ENCODE data around the gene SERGEF. TPM values are rescaled to one million over a fixed set of nuclear protein-coding genes. Genes with fewer than 3 reads are reported as not detected.

The SERGEF gene
- total RNA-seq, 1 experiment from 2014 or later: 47.0 TPM

GRCh38 chr11:17922416-17922788, 90.4 kb downstream of the SERGEF start:
- no peaks in the 10 kb centered on the region for H3K27me3 ChIP-seq (ENCODE audit: low read length)
- no peaks in the 10 kb centered on the region for H3K36me3 ChIP-seq (ENCODE audit: insufficient read depth, low read length)
- H3K9me2 ChIP-seq (replicated peaks; ENCODE audit: insufficient read depth, low read length): no peaks in the 10 kb centered on the region
- H3K4me1 ChIP-seq (ENCODE audit: low read length): peaks cover 28% of the 10 kb centered on the region
- no peak overlapping the region for H3K4me3 ChIP-seq (ENCODE audit: low read length)
- no peak overlapping the region for H3K9ac ChIP-seq (ENCODE audit: low read length)
- H3K27ac ChIP-seq (ENCODE audit: low read length): no peak overlapping the region
- no peak overlapping the region for H3K4me2 ChIP-seq (ENCODE audit: low read depth, low read length, poor library complexity, severe bottlenecking)
- peaks cover 4% of the 10 kb centered on the region; the same call in 1 of the 2 replicates for H3K79me2 ChIP-seq (ENCODE audit: low read length)
- DNase-seq: no peak
- H2AFZ ChIP-seq (ENCODE audit: low read length): no peak overlapping the region
- H3K9me3 ChIP-seq (ENCODE audit: low read length): no peaks in the 10 kb centered on the region
- no peaks in the 10 kb centered on the region for H4K20me1 ChIP-seq (ENCODE audit: insufficient read depth, low read depth, low read length)

GRCh38 chr11:17921659-17922415, 91.0 kb downstream of the SERGEF start:
- Histone ChIP-seq H3K27me3 (ENCODE audit: low read length) (no peaks in the 10 kb centered on the region), H3K9ac (ENCODE audit: low read length) (no peak overlapping the region), H3K4me3 (ENCODE audit: low read length) (no peak overlapping the region), H3K79me2 (ENCODE audit: low read length) (peaks cover 4% of the 10 kb centered on the region; the same call in 1 of the 2 replicates), H3K4me1 (ENCODE audit: low read length) (peaks cover 28% of the 10 kb centered on the region), H3K9me2 (replicated peaks; ENCODE audit: insufficient read depth, low read length) (no peaks in the 10 kb centered on the region), H3K36me3 (ENCODE audit: insufficient read depth, low read length) (no peaks in the 10 kb centered on the region), H3K9me3 (ENCODE audit: low read length) (no peaks in the 10 kb centered on the region), H2AFZ (ENCODE audit: low read length) (no peak overlapping the region), H3K27ac (ENCODE audit: low read length) (no peak overlapping the region), H4K20me1 (ENCODE audit: insufficient read depth, low read depth, low read length) (no peaks in the 10 kb centered on the region), H3K4me2 (ENCODE audit: low read depth, low read length, poor library complexity, severe bottlenecking) (no peak overlapping the region)
- DNase-seq: no peak

- no peaks in the 10 kb centered on the region for H3K27me3 ChIP-seq (ENCODE audit: low read length)
- no peak overlapping the region for H3K4me2 ChIP-seq (ENCODE audit: low read depth, low read length, poor library complexity, severe bottlenecking)
- no peaks in the 10 kb centered on the region for H3K36me3 ChIP-seq (ENCODE audit: insufficient read depth, low read length)
- no peaks in the 10 kb centered on the region for H3K9me2 ChIP-seq (replicated peaks; ENCODE audit: insufficient read depth, low read length)
- no peaks in the 10 kb centered on the region for H3K9me3 ChIP-seq (ENCODE audit: low read length)
- no peak overlapping the region for H3K9ac ChIP-seq (ENCODE audit: low read length)
- peaks cover 24% of the 10 kb centered on the region for H3K4me1 ChIP-seq (ENCODE audit: low read length)
- H4K20me1 ChIP-seq (ENCODE audit: insufficient read depth, low read depth, low read length): no peaks in the 10 kb centered on the region
- H3K4me3 ChIP-seq (ENCODE audit: low read length): no peak overlapping the region
- peaks cover 4% of the 10 kb centered on the region; the same call in 1 of the 2 replicates for H3K79me2 ChIP-seq (ENCODE audit: low read length)
- no peak overlapping the region for H3K27ac ChIP-seq (ENCODE audit: low read length)
- no peak overlapping the region for H2AFZ ChIP-seq (ENCODE audit: low read length)
- no peak for DNase-seq
Observed at GRCh38 chr11:17918049-17918605, 94.7 kb downstream of the SERGEF start.

GRCh38 chr11:17917556-17917955, 95.3 kb downstream of the SERGEF start:
- Histone ChIP-seq H3K27ac (ENCODE audit: low read length) (no peak overlapping the region), H3K4me3 (ENCODE audit: low read length) (no peak overlapping the region), H2AFZ (ENCODE audit: low read length) (no peak overlapping the region), H3K36me3 (ENCODE audit: insufficient read depth, low read length) (no peaks in the 10 kb centered on the region), H3K4me2 (ENCODE audit: low read depth, low read length, poor library complexity, severe bottlenecking) (no peak overlapping the region), H3K4me1 (ENCODE audit: low read length) (peaks cover 19% of the 10 kb centered on the region), H3K27me3 (ENCODE audit: low read length) (no peaks in the 10 kb centered on the region), H3K9me2 (replicated peaks; ENCODE audit: insufficient read depth, low read length) (no peaks in the 10 kb centered on the region), H3K9ac (ENCODE audit: low read length) (no peak overlapping the region), H3K79me2 (ENCODE audit: low read length) (peaks cover 4% of the 10 kb centered on the region; the same call in 1 of the 2 replicates), H3K9me3 (ENCODE audit: low read length) (no peaks in the 10 kb centered on the region), H4K20me1 (ENCODE audit: insufficient read depth, low read depth, low read length) (no peaks in the 10 kb centered on the region)
- no peak for DNase-seq

- no peak for DNase-seq
- H3K4me1 ChIP-seq (ENCODE audit: low read length): peaks cover 5% of the 10 kb centered on the region
- no peak overlapping the region for H3K27ac ChIP-seq (ENCODE audit: low read length)
- no peak overlapping the region for H3K9ac ChIP-seq (ENCODE audit: low read length)
- H3K27me3 ChIP-seq (ENCODE audit: low read length): no peaks in the 10 kb centered on the region
- no peak overlapping the region for H3K4me3 ChIP-seq (ENCODE audit: low read length)
- H3K9me3 ChIP-seq (ENCODE audit: low read length): no peaks in the 10 kb centered on the region
- no peaks in the 10 kb centered on the region for H3K79me2 ChIP-seq (ENCODE audit: low read length)
- no peak overlapping the region for H2AFZ ChIP-seq (ENCODE audit: low read length)
- no peak overlapping the region for H3K4me2 ChIP-seq (ENCODE audit: low read depth, low read length, poor library complexity, severe bottlenecking)
- no peaks in the 10 kb centered on the region for H4K20me1 ChIP-seq (ENCODE audit: insufficient read depth, low read depth, low read length)
- no peaks in the 10 kb centered on the region for H3K36me3 ChIP-seq (ENCODE audit: insufficient read depth, low read length)
- no peaks in the 10 kb centered on the region for H3K9me2 ChIP-seq (replicated peaks; ENCODE audit: insufficient read depth, low read length)
Observed at GRCh38 chr11:17915500-17916143, 97.2 kb downstream of the SERGEF start.

- Histone ChIP-seq H3K9ac (ENCODE audit: low read length) (no peak overlapping the region), H3K4me3 (ENCODE audit: low read length) (no peak overlapping the region), H3K9me2 (replicated peaks; ENCODE audit: insufficient read depth, low read length) (no peaks in the 10 kb centered on the region), H3K4me2 (ENCODE audit: low read depth, low read length, poor library complexity, severe bottlenecking) (no peak overlapping the region), H3K36me3 (ENCODE audit: insufficient read depth, low read length) (no peaks in the 10 kb centered on the region), H2AFZ (ENCODE audit: low read length) (no peak overlapping the region), H3K4me1 (ENCODE audit: low read length) (peaks cover 5% of the 10 kb centered on the region), H3K79me2 (ENCODE audit: low read length) (no peaks in the 10 kb centered on the region), H3K27ac (ENCODE audit: low read length) (no peak overlapping the region), H3K9me3 (ENCODE audit: low read length) (no peaks in the 10 kb centered on the region), H3K27me3 (ENCODE audit: low read length) (no peaks in the 10 kb centered on the region), H4K20me1 (ENCODE audit: insufficient read depth, low read depth, low read length) (no peaks in the 10 kb centered on the region)
- DNase-seq: no peak
Observed at GRCh38 chr11:17914957-17915356, 97.9 kb downstream of the SERGEF start.

- Histone ChIP-seq H2AFZ (ENCODE audit: low read length) (no peak overlapping the region), H3K4me3 (ENCODE audit: low read length) (peak overlapping the region; percentile 34), H4K20me1 (ENCODE audit: insufficient read depth, low read depth, low read length) (no peaks in the 10 kb centered on the region; the same call in 1 of the 2 replicates), H3K4me2 (ENCODE audit: low read depth, low read length, poor library complexity, severe bottlenecking) (peak overlapping the region; percentile 65), H3K9me2 (replicated peaks; ENCODE audit: insufficient read depth, low read length) (no peaks in the 10 kb centered on the region), H3K4me1 (ENCODE audit: low read length) (peaks cover 50% of the 10 kb centered on the region), H3K79me2 (ENCODE audit: low read length) (peaks cover 14% of the 10 kb centered on the region), H3K9ac (ENCODE audit: low read length) (peak overlapping the region; percentile 30; the same call in 1 of the 2 replicates), H3K9me3 (ENCODE audit: low read length) (no peaks in the 10 kb centered on the region), H3K27me3 (ENCODE audit: low read length) (no peaks in the 10 kb centered on the region), H3K36me3 (ENCODE audit: insufficient read depth, low read length) (no peaks in the 10 kb centered on the region), H3K27ac (ENCODE audit: low read length) (peak overlapping the region; percentile 64)
- DNase-seq: peak; percentile 89
Observed at GRCh38 chr11:17907046-17907445, 105.8 kb downstream of the SERGEF start.

- H3K9me3 ChIP-seq (ENCODE audit: low read length): no peaks in the 10 kb centered on the region
- H3K9me2 ChIP-seq (replicated peaks; ENCODE audit: insufficient read depth, low read length): no peaks in the 10 kb centered on the region
- no peaks in the 10 kb centered on the region for H3K36me3 ChIP-seq (ENCODE audit: insufficient read depth, low read length)
- peak; percentile 58 for DNase-seq
- no peak overlapping the region for H3K4me3 ChIP-seq (ENCODE audit: low read length)
- H3K27ac ChIP-seq (ENCODE audit: low read length): peak overlapping the region; percentile 64
- H2AFZ ChIP-seq (ENCODE audit: low read length): no peak overlapping the region
- peaks cover 50% of the 10 kb centered on the region for H3K4me1 ChIP-seq (ENCODE audit: low read length)
- peak overlapping the region; percentile 65 for H3K4me2 ChIP-seq (ENCODE audit: low read depth, low read length, poor library complexity, severe bottlenecking)
- no peak overlapping the region for H3K9ac ChIP-seq (ENCODE audit: low read length)
- no peaks in the 10 kb centered on the region for H3K27me3 ChIP-seq (ENCODE audit: low read length)
- H3K79me2 ChIP-seq (ENCODE audit: low read length): peaks cover 20% of the 10 kb centered on the region
- no peaks in the 10 kb centered on the region; the same call in 1 of the 2 replicates for H4K20me1 ChIP-seq (ENCODE audit: insufficient read depth, low read depth, low read length)
Observed at GRCh38 chr11:17906436-17906835, 106.4 kb downstream of the SERGEF start.

Data from Karpas-422 (cell line).